GM19351 (cell line): ENCODE data around the gene TRIM4.
"Not testable (repeated sequence)": the region's sequence is repeated elsewhere in the genome, so short reads cannot be mapped to it uniquely, and the experiment has no call there.

ENCODE experiments used
- ATAC-seq: cut with Tn5 transposase; IDR thresholded peaks from one replicate; pipeline ENCODE4 v1.9.1; 2021; ENCODE audit warnings: mild to moderate bottlenecking, moderate library complexity; ENCODE audit not compliant: unreplicated experiment

The TRIM4 gene

DNA sequence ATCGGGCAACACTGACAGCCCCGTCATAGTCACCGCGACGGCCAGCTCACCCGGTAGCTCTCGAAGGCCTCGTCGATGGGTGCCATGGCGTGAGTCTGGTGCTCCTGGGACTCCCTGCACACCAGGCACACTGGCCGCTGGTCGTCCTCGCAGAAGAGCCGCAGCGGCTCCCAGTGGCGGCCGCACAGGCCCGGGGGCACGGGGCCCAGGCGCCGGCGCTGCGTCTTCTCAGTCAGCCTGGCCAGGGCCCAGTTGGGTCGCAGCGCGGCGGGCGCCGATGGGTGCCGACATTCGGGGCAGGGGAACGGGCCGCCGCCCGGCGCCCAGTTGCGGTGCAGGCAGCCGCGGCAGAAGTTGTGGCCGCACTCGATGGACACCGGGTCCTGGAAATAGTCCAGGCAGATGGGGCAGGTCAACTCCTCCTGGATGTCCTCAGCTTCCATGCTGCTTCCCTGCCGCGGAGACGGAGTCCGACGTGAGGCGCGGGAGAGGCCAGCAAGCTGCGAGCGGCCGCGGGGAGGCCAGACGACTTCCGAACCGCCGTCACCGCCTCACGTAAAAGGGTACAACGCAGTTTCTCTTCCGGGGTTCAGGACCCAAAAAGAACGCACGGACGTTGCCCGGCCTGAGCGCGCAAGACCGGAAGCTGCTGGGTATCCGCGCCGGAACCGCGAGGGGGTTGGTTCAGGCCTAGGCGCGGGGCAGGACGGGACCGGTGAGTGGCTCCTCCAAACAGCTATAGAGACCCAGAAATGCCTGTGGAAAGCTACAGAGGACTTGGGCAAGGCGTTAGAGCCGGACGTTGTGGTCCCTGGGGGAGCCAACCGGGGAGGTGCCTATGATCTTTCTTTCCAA, at the start of gene TRIM4:
Gene TRIM4, minus strand, starts transcription at position 572 of the 855 bp plus-strand sequence. Its CDS starts 129 bp downstream, at position 443.
- ATAC-seq, result peak; percentile 98

- ATAC-seq, result no peak
Observed at GRCh38 chr7:99958564-99959227, 39.4 kb upstream of the TRIM4 start.

DNA sequence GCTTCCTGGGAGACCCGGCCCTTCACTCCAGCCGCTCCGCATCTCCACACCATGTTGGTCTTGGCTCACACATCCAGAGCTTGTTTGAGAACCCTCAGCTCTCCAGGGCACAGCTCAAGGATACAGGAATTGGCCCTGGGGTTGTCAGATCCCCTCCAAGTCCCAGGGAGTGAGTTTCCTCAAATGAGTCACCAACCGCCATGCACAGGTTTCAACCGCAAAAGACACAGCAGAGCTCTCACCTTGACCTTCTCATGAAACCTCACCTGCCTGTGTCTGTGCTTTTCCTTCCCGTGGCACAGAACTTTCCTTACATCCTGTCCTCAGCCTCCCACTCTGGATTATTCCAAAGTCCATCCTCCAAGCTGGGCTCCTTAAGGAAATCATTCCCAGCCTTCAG, 35.9 kb upstream of the TRIM4 start:
- no peak for ATAC-seq

GRCh38 chr7:99954643-99955042, 35.3 kb upstream of the TRIM4 start:
- not testable (repeated sequence) for ATAC-seq

DNA sequence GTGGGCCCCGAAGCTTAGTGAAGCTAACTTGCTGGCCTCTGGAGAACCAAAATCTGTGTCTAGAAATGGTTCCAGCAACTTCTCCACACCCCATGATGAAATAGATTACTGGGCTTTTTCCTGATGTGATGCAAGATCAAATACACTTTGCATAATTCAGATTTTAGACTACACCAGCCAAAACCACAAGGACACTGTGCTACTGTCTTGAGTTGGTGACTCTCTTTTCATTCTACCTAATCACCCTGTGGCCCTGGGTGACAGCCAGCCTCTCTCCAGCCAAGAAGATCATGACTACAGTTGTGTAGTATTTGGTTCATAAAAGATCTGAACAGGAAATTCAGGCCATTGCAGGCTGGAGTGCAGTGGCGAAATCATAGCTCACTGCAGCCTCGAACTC, 34.3 kb upstream of the TRIM4 start:
- ATAC-seq, result no peak

DNA sequence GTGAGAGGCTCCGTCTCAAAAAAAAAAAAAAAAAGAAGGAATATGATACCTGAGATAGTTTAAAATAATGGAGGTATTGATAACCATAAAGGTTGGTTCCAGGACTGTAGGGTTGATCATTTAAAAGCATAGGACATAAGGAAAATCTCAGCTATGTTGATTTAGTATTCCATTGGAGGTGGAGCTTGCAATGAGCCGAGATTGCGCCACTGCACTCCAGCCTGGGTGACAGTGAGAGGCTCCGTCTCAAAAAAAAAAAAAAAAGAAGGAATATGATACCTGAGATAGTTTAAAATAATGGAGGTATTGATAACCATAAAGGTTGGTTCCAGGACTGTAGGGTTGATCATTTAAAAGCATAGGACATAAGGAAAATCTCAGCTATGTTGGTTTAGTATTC, 33.3 kb upstream of the TRIM4 start:
- ATAC-seq, result not testable (repeated sequence)

- not testable (repeated sequence) for ATAC-seq
Observed at GRCh38 chr7:99950819-99951218, 31.5 kb upstream of the TRIM4 start.

DNA sequence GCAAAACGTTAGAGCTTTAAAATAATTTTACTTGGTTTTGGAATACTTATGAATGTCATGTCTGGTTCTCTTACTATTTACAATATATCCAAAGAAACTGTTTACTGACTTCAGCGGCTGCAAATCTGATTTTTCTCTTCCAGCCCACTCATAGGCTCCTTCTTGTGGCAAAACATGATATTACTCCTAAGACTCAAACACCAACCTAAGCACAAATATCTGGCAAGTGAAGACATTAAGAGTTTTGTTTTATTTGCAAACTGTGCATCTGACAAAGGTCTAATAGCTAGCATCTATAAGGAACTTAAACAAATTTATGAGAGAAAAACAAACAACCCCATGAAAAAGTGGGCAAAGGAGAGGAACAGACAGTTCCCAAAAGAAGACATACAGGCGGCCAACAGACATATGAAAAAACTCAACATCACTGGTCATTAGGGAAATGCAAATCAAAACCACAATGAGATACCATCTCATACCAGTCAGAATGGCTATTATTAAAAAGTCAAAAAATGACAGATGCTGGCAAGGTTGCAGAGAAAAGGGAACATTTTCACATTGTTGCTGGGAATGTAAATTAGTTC, 30.4 kb upstream of the TRIM4 start:
- no peak for ATAC-seq

DNA sequence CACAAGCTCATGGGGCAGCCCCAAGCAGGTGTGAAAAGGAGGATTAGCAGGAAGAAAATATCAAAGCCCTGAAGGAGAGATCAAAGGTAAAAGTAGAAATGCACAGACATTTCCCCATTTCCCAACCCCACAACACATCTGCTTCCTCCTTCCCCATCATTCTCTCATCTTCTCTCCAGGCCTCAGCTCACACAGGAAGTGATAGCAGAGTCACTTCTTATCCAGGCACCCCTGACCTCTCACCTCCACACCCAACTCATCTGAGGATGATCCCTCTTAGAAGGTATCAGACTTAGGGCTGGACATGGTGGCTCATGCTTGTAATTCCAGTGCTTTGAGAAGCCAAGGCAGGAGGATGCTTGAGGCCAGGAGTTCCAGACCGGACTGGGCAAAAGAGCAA, 28.3 kb upstream of the TRIM4 start:
- ATAC-seq, result no peak

- no peak for ATAC-seq
Observed at GRCh38 chr7:99944497-99945070, 25.3 kb upstream of the TRIM4 start.

- no peak for ATAC-seq
Observed at GRCh38 chr7:99943641-99944496, 24.5 kb upstream of the TRIM4 start.

DNA sequence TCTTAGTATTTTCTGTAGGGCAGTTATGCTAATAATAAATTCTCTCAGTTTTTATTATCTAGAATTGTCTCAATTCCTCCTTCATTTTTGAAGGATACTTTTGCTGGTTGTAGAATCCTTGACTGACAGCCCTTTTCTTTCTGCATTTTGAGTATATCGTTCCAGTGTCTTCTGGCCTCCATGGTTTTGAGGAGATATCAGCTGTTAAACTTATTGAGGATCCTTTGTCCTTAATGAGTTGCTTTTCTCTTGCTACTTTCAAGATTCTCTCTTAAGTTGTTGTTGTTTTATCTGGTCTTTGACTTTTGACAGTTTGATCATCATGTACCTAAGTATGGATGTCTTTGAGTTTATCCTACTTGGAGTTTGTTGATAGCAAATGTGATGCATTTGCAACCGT, 19.0 kb upstream of the TRIM4 start:
- ATAC-seq, result no peak

DNA sequence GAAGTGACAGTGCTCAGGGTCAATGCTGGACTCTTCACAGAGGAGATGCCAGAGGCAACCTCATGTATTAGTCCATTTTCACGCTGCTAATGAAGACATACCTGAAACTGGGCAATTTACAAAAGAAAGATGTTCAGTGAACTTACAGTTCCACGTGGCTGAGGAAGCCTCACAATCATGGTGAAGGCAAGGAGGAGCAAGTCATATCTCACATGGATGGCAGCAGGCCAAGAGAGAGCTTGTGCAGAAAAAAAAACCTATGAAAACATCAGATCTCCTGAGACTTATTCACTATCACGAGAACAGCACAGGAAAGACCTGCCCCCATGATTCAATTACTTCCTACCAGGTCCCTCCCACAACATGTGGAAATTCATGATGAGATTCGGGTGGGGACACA, 15.7 kb upstream of the TRIM4 start:
- ATAC-seq, result not testable (repeated sequence)

DNA sequence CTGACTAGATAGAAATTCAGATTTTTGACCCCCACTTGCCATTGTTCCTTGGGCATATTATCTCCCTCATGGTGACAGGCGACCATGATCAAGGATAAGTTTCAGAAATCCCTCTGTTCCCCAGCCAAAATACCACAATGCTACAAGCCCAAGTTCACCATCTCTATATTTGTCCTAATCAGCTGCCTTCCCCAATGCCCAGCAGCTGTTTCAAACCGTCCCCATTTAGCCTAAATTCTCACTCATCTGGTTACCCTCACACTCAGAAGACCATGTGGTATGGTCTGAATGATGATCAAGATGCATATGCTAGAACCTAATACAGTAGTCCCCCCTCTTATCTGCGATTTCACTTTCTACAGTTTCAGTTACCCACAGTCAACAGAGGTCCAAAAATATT, 11.0 kb upstream of the TRIM4 start:
- no peak for ATAC-seq

DNA sequence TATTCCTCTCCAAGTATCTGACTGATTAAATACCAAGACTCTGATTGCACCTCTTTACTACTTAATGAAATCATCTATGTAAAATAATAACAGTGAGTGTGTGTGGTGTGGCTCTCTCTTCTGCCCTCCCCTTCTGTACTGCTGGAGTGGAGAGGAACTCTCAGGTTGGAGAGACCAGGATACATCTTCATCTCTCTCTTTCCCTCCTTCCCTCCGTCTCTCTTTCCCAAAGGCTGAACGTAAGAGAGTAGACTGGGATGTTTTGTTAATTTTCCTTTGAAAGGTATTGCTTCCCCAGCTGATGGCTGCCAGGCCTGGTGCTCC, 10.4 kb upstream of the TRIM4 start:
- no peak for ATAC-seq

- ATAC-seq, result no peak
Observed at GRCh38 chr7:99928994-99929729, 9.8 kb upstream of the TRIM4 start, which contains the start of gene GJC3. GJC3 (minus strand) TSS chr7:99929620; CDS start chr7:99929620, 0 bp downstream.

DNA sequence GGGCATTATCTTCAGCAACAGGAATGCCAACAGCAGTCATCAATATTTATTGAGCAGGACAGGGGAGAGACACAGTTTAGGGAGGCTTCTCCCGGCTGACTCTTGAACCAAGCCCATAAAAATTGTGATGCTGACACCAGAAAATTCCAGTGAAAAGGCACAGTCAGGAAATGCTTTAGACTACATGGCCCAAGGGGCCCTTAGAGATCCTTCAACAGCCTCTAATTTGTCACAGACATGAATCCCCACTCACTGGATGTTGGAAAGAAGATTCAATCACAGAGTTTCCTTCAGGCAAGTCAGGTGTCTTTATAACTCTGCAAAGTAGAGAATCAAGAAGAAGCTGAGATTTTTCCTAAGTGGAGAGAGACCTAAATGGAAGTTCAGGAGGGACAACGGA, 8.9 kb upstream of the TRIM4 start:
- no peak for ATAC-seq

GRCh38 chr7:99927536-99927935, 8.2 kb upstream of the TRIM4 start:
- no peak for ATAC-seq

DNA sequence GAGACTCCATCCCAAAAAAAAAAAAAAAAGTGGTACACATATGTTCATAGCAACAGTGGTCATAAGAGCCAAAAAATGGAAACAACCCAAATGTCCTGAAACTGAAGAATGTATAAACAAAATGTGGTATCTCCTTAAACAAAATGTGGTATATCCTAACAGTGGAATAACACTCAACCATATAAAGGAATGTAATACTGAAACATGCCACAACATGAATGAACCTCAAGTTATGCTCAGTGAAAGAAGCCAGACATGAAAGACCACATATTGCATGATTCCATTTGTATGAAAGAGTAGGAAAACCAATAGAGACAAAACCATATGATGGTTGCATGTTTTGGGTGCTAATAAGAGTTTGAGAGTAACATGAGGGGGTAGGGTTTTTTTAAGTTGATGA, 7.0 kb upstream of the TRIM4 start:
- no peak for ATAC-seq

DNA sequence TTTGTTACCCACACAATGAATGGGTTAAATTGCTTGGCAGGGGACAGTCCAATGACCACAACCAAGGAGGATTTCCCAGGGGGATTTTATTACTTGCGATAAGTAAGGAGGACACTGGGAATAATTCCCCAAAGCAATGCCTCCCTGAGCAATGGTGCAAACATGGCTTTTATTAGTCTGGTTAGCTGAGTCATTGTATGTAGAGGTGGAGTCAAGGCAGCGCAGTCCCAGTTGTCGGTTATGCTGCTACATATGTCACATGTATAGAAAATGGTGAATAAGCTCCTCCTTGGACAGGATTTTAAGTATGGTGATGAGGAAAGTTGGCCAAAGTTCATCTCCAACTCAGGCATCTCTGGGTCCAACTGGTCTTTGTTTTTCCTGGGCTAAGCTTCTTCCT, 3.9 kb upstream of the TRIM4 start:
- no peak for ATAC-seq
